NK-92 treated with Interleukin-12 subunit alpha and Interleukin-12 subunit beta, amount 100 ng/mL, for 24 hours (cell line): ENCODE data around the gene MAGEB4.

ENCODE experiments used
- DNase-seq: peaks from one replicate; lab custom pipeline; 2025; lab: John Stamatoyannopoulos, UW

The MAGEB4 gene

DNA sequence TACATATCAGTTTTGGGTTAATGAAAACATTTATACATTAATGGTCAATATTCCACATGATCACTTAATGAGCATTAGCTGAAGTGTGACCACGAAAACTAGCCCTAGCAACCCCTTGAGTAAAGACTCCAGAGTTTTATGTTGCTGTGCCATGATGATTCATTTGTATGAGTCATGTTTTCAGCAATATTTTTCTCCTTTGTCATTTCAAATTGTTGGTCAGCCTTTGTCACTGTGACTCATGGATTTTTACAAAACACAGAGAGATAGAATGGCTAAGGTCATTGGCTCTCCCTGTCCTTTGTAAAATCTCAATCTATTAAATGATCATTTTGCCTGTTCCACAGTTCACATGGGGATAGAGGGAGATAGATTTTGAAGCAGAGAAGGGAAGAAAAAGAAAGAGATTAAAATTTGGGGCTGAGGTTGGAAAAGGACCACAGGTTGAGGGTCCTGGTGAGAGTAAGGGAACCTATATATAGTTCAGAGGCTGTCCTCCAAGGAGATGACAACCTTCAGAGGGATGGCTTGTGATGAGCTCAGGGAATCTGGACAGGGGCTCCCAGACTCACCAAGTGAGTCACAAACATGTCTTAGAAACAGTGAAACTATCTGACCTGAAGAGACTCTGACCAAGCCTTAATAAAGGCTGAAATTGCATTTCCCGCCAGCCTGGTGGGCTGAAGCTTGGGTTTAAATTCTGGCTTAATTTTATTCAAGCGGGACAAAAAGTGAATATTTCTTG, 41.8 kb downstream of the MAGEB4 start:
- DNase-seq, result no peak
